Neural progenitor cell (in vitro differentiated cells): Measurements from ENCODE around the gene FAM53B. TPM values are rescaled to one million over a fixed set of nuclear protein-coding genes. Genes with fewer than 3 reads are reported as not detected.

Experiments
- DNase-seq: peaks from one replicate; pipeline ENCODE4 v3.0.0-alpha.2; 2016; ENCODE audit warnings: low spot score
- H2AFZ ChIP-seq: fragments of 200-600 bp; sonication (generic); replicated peaks from 2 replicates; pipeline ENCODE4 v1.6.1; 2016; ENCODE audit warnings: antibody characterized with exemption
- H3F3A ChIP-seq: fragments of 200-600 bp; sonication (generic); 2 replicates; pipeline ENCODE4 v1.6.1; 2016; ENCODE audit warnings: antibody characterized with exemption, low read depth
- H3K27ac ChIP-seq: fragments of 200-600 bp; sonication (generic); 2 replicates; pipeline ENCODE4 v1.5.1; 2016; ENCODE audit warnings: mild to moderate bottlenecking
- H3K27me3 ChIP-seq: fragments of 200-600 bp; sonication (generic); 2 replicates; pipeline ENCODE4 v1.6.1; 2016; ENCODE audit warnings: mild to moderate bottlenecking, moderate library complexity
- H3K36me3 ChIP-seq: fragments of 200-600 bp; sonication (generic); 2 replicates; pipeline ENCODE4 v1.5.1; 2016
- H3K4me1 ChIP-seq: fragments of 200-600 bp; sonication (generic); 2 replicates; pipeline ENCODE4 v1.6.1; 2016; ENCODE audit warnings: mixed run types
- H3K4me2 ChIP-seq: fragments of 200-600 bp; sonication (generic); 2 replicates; pipeline ENCODE4 v1.6.1; 2016
- H3K4me3 ChIP-seq: fragments of 200-600 bp; sonication (generic); 2 replicates; pipeline ENCODE4 v1.5.1; 2016
- H3K79me2 ChIP-seq: fragments of 200-600 bp; sonication (generic); 2 replicates; pipeline ENCODE4 v1.6.1; 2016; ENCODE audit warnings: low read depth
- H3K9ac ChIP-seq: fragments of 200-600 bp; sonication (generic); 2 replicates; pipeline ENCODE4 v1.6.1; 2016
- H3K9me3 ChIP-seq: fragments of 200-600 bp; sonication (generic); 2 replicates; pipeline ENCODE4 v1.5.1; 2016; ENCODE audit warnings: low read depth
- H4K20me1 ChIP-seq: fragments of 200-600 bp; sonication (generic); 2 replicates; pipeline ENCODE4 v1.6.1; 2016; ENCODE audit warnings: low read depth
- H3K27ac Mint-ChIP-seq: 3 replicates; pipeline ENCODE4 v1.8.0; 2021; ENCODE audit warnings: mixed read lengths
- H3K27me3 Mint-ChIP-seq: 2 replicates; pipeline ENCODE4 v1.8.0; 2022; ENCODE audit warnings: low read depth, mild to moderate bottlenecking, inconsistent platforms, moderate library complexity, mixed read lengths; ENCODE audit not compliant: insufficient read depth
- H3K36me3 Mint-ChIP-seq: 3 replicates; pipeline ENCODE4 v1.8.0; 2021; ENCODE audit warnings: mixed read lengths
- H3K4me1 Mint-ChIP-seq: 3 replicates; pipeline ENCODE4 v1.8.0; 2021; ENCODE audit warnings: mixed read lengths
- H3K4me3 Mint-ChIP-seq: 3 replicates; pipeline ENCODE4 v1.8.0; 2021; ENCODE audit warnings: mild to moderate bottlenecking, moderate library complexity, mixed read lengths
- H3K9me3 Mint-ChIP-seq: 3 replicates; pipeline ENCODE4 v1.8.0; 2020; ENCODE audit warnings: mixed read lengths
- CTCF ChIP-seq: fragments of 200-600 bp; sonication (generic); IDR thresholded peaks from 2 replicates; pipeline ENCODE4 v1.5.1; 2017; ENCODE audit warnings: antibody characterized with exemption, mild to moderate bottlenecking
- EZH2 ChIP-seq: fragments of 200-600 bp; sonication (generic); IDR thresholded peaks from 2 replicates; pipeline ENCODE4 v1.6.1; 2017; ENCODE audit warnings: antibody characterized with exemption, mild to moderate bottlenecking, moderate library complexity
- EZH2phosphoT487 ChIP-seq: fragments of 200-600 bp; sonication (generic); IDR thresholded peaks from 2 replicates; pipeline ENCODE4 v1.6.1; 2017; ENCODE audit warnings: antibody characterized with exemption
- total RNA-seq: library from RNA; depleted of rRNA; stranded (reverse); fragments of >200 nt; gene quantifications from 2 replicates; pipeline ENCODE4 v1.2.3, GENCODE V29; 2015; ENCODE audit warnings: low replicate concordance

FAM53B gene
- total RNA-seq, 1 donor from 2014 or later, result 15.3 TPM

- TF ChIP-seq CTCF (no peak), EZH2 (no peak), EZH2phosphoT487 (no peak)
- no peaks in the 10 kb centered on the region for H3F3A ChIP-seq
- no peaks in the 10 kb centered on the region for H3K27me3 ChIP-seq
- Mint-ChIP-seq H3K27ac (peak overlapping the region; percentile 46), H3K4me1 (no peaks in the 10 kb centered on the region), H3K9me3 (no peaks in the 10 kb centered on the region), H3K4me3 (no peak overlapping the region), H3K27me3 (peaks cover 4% of the 10 kb centered on the region), H3K36me3 (peaks cover 4% of the 10 kb centered on the region)
- H3K36me3 ChIP-seq, result no peaks in the 10 kb centered on the region
- no peak overlapping the region for H3K4me3 ChIP-seq
- H3K9ac ChIP-seq, result no peak overlapping the region
- no peak overlapping the region for H2AFZ ChIP-seq
- H3K79me2 ChIP-seq, result peaks cover 9% of the 10 kb centered on the region
- peaks cover 63% of the 10 kb centered on the region for H4K20me1 ChIP-seq
- no peak overlapping the region for H3K4me2 ChIP-seq
- H3K9me3 ChIP-seq, result no peaks in the 10 kb centered on the region
- DNase-seq, result no peak
- no peak overlapping the region for H3K27ac ChIP-seq
- H3K4me1 ChIP-seq, result peaks cover 2% of the 10 kb centered on the region
These were observed 88.1 kb downstream of the FAM53B start for GRCh38 chr10:124656113-124656490.

GRCh38 chr10:124655191-124656112 is 88.7 kb downstream of the FAM53B start:
- no peaks in the 10 kb centered on the region for H3K27me3 ChIP-seq
- H3K4me1 Mint-ChIP-seq, result peaks cover 4% of the 10 kb centered on the region
- H3K27ac Mint-ChIP-seq, result peak overlapping the region; percentile 46
- no peak overlapping the region for H3K27ac ChIP-seq
- H3K4me2 ChIP-seq, result no peak overlapping the region
- no peaks in the 10 kb centered on the region for H3F3A ChIP-seq
- peaks cover 4% of the 10 kb centered on the region for H3K79me2 ChIP-seq
- H3K36me3 ChIP-seq, result no peaks in the 10 kb centered on the region
- H3K4me1 ChIP-seq, result peaks cover 8% of the 10 kb centered on the region
- peaks cover 59% of the 10 kb centered on the region for H4K20me1 ChIP-seq
- H3K4me3 Mint-ChIP-seq, result no peak overlapping the region
- H3K9ac ChIP-seq, result no peak overlapping the region
- no peaks in the 10 kb centered on the region for H3K9me3 Mint-ChIP-seq
- no peak overlapping the region for H3K4me3 ChIP-seq
- peaks cover 4% of the 10 kb centered on the region for H3K36me3 Mint-ChIP-seq
- peaks cover 2% of the 10 kb centered on the region for H3K27me3 Mint-ChIP-seq
- TF ChIP-seq CTCF (no peak), EZH2phosphoT487 (no peak), EZH2 (no peak)
- no peak overlapping the region for H2AFZ ChIP-seq
- DNase-seq, result no peak
- H3K9me3 ChIP-seq, result no peaks in the 10 kb centered on the region

- Histone ChIP-seq H2AFZ (no peak overlapping the region), H3K4me2 (no peak overlapping the region), H3K4me3 (no peak overlapping the region), H3F3A (peaks cover 4% of the 10 kb centered on the region), H3K79me2 (peaks cover 4% of the 10 kb centered on the region), H3K27me3 (no peaks in the 10 kb centered on the region), H3K4me1 (peaks cover 11% of the 10 kb centered on the region), H4K20me1 (peaks cover 59% of the 10 kb centered on the region), H3K9me3 (no peaks in the 10 kb centered on the region), H3K9ac (no peak overlapping the region), H3K27ac (no peak overlapping the region), H3K36me3 (no peaks in the 10 kb centered on the region)
- peaks cover 2% of the 10 kb centered on the region for H3K27me3 Mint-ChIP-seq
- TF ChIP-seq EZH2phosphoT487 (no peak), EZH2 (no peak), CTCF (no peak)
- peaks cover 4% of the 10 kb centered on the region for H3K36me3 Mint-ChIP-seq
- H3K4me1 Mint-ChIP-seq, result peaks cover 8% of the 10 kb centered on the region
- no peak for DNase-seq
- H3K4me3 Mint-ChIP-seq, result no peak overlapping the region
- no peak overlapping the region for H3K27ac Mint-ChIP-seq
- no peaks in the 10 kb centered on the region for H3K9me3 Mint-ChIP-seq
These were observed 89.5 kb downstream of the FAM53B start for GRCh38 chr10:124654686-124655085.
